Activated T-helper 2 cell treated with anti-CD3 and anti-CD28 coated beads, Interferon-gamma antibody, Interleukin-2, Interleukin-4, amounts not matched to agents 10 μg/mL and 5 μg/mL and 100 μg/mL, durations not matched to agents 14 hours and 24 hours and 36 hours (primary cell): ENCODE measurements around the gene MUC5AC. TPM values are rescaled to one million over a fixed set of nuclear protein-coding genes. Genes with fewer than 3 reads are reported as not detected.

Source experiments
- DNase-seq: peaks from one replicate; pipeline ENCODE4 v3.0.0; 2021; ENCODE audit warnings: low spot score
- H3K27ac Mint-ChIP-seq: one replicate; pipeline ENCODE4 v1.8.0; 2021; ENCODE audit warnings: mixed read lengths
- H3K27me3 Mint-ChIP-seq: one replicate; pipeline ENCODE4 v1.8.0; 2021; ENCODE audit warnings: low read depth, mixed read lengths
- H3K36me3 Mint-ChIP-seq: one replicate; pipeline ENCODE4 v1.8.0; 2021; ENCODE audit warnings: low read depth, mixed read lengths
- H3K4me1 Mint-ChIP-seq: one replicate; pipeline ENCODE4 v1.8.0; 2021; ENCODE audit warnings: low read depth, mixed read lengths
- H3K4me3 Mint-ChIP-seq: one replicate; pipeline ENCODE4 v1.8.0; 2021; ENCODE audit warnings: low read depth, mild to moderate bottlenecking, moderate library complexity, mixed read lengths
- H3K9me3 Mint-ChIP-seq: one replicate; pipeline ENCODE4 v1.8.0; 2021; ENCODE audit warnings: mixed read lengths
- intact Hi-C: fragments of 100-400 bp; cut with micrococcal nuclease; formaldehyde crosslinking; loops from one replicate; pipeline ENCODE4 v1.15.1; 2023
- total RNA-seq: library from RNA; stranded (reverse); gene quantifications from 2 replicates; pipeline ENCODE4 v1.2.3, GENCODE V29; 2022

The MUC5AC gene
- total RNA-seq, 1 donor from 2014 or later = not detected

GRCh38 chr11:1231396-1232020 lies 73.8 kb downstream of the MUC5AC start:
- H3K4me1 Mint-ChIP-seq = no peaks in the 10 kb centered on the region
- H3K36me3 Mint-ChIP-seq = no peaks in the 10 kb centered on the region
- H3K4me3 Mint-ChIP-seq = no peak overlapping the region
- DNase-seq = no peak
- H3K27ac Mint-ChIP-seq = no peak overlapping the region
- H3K9me3 Mint-ChIP-seq = no peaks in the 10 kb centered on the region
- intact Hi-C loops = no loop called here
- no peaks in the 10 kb centered on the region for H3K27me3 Mint-ChIP-seq

GRCh38 chr11:1232021-1232882 lies 74.5 kb downstream of the MUC5AC start:
- no peaks in the 10 kb centered on the region for H3K36me3 Mint-ChIP-seq
- no peak for DNase-seq
- intact Hi-C loops = no loop called here
- no peaks in the 10 kb centered on the region for H3K9me3 Mint-ChIP-seq
- no peaks in the 10 kb centered on the region for H3K27me3 Mint-ChIP-seq
- no peak overlapping the region for H3K4me3 Mint-ChIP-seq
- no peak overlapping the region for H3K27ac Mint-ChIP-seq
- H3K4me1 Mint-ChIP-seq = no peaks in the 10 kb centered on the region

GRCh38 chr11:1232883-1233321 lies 75.1 kb downstream of the MUC5AC start:
- no peak for DNase-seq
- H3K4me3 Mint-ChIP-seq = no peak overlapping the region
- no peaks in the 10 kb centered on the region for H3K36me3 Mint-ChIP-seq
- H3K27ac Mint-ChIP-seq = no peak overlapping the region
- H3K27me3 Mint-ChIP-seq = no peaks in the 10 kb centered on the region
- no peaks in the 10 kb centered on the region for H3K4me1 Mint-ChIP-seq
- H3K9me3 Mint-ChIP-seq = no peaks in the 10 kb centered on the region
- intact Hi-C loops = no loop called here

- DNase-seq = no peak
- Mint-ChIP-seq H3K4me1 (no peaks in the 10 kb centered on the region), H3K9me3 (no peaks in the 10 kb centered on the region)
Observed at GRCh38 chr11:1233351-1234053, 75.7 kb downstream of the MUC5AC start.

GRCh38 chr11:1234054-1234720 lies 76.4 kb downstream of the MUC5AC start:
- no peak overlapping the region for H3K4me3 Mint-ChIP-seq
- H3K4me1 Mint-ChIP-seq = no peaks in the 10 kb centered on the region
- intact Hi-C loops = no loop called here
- H3K27ac Mint-ChIP-seq = no peak overlapping the region
- H3K27me3 Mint-ChIP-seq = no peaks in the 10 kb centered on the region
- no peak for DNase-seq
- no peaks in the 10 kb centered on the region for H3K9me3 Mint-ChIP-seq
- H3K36me3 Mint-ChIP-seq = no peaks in the 10 kb centered on the region

More at GRCh38 chr11:1233351-1234053, 75.7 kb downstream of the MUC5AC start:
- Mint-ChIP-seq H3K36me3 (no peaks in the 10 kb centered on the region), H3K4me3 (no peak overlapping the region), H3K27ac (no peak overlapping the region), H3K27me3 (no peaks in the 10 kb centered on the region)
- intact Hi-C loops = no loop called here

GRCh38 chr11:1234771-1235305 lies 77.1 kb downstream of the MUC5AC start:
- H3K27me3 Mint-ChIP-seq = no peaks in the 10 kb centered on the region
- no peak for DNase-seq
- H3K4me1 Mint-ChIP-seq = no peaks in the 10 kb centered on the region
- H3K4me3 Mint-ChIP-seq = no peak overlapping the region
- H3K9me3 Mint-ChIP-seq = no peaks in the 10 kb centered on the region
- no peaks in the 10 kb centered on the region for H3K36me3 Mint-ChIP-seq
- intact Hi-C loops = no loop called here
- no peak overlapping the region for H3K27ac Mint-ChIP-seq

- no peaks in the 10 kb centered on the region for H3K27me3 Mint-ChIP-seq
- H3K4me3 Mint-ChIP-seq = no peak overlapping the region
- no peaks in the 10 kb centered on the region for H3K36me3 Mint-ChIP-seq
- intact Hi-C loops = no loop called here
- DNase-seq = no peak
- H3K27ac Mint-ChIP-seq = no peak overlapping the region
- no peaks in the 10 kb centered on the region for H3K4me1 Mint-ChIP-seq
- no peaks in the 10 kb centered on the region for H3K9me3 Mint-ChIP-seq
Observed at GRCh38 chr11:1235306-1235900, 77.7 kb downstream of the MUC5AC start.

GRCh38 chr11:1235901-1236315 lies 78.2 kb downstream of the MUC5AC start:
- Mint-ChIP-seq H3K27me3 (no peaks in the 10 kb centered on the region), H3K4me1 (no peaks in the 10 kb centered on the region), H3K9me3 (no peaks in the 10 kb centered on the region), H3K4me3 (no peak overlapping the region), H3K27ac (no peak overlapping the region), H3K36me3 (no peaks in the 10 kb centered on the region)
- DNase-seq = no peak
- intact Hi-C loops = no loop called here

- no peak overlapping the region for H3K4me3 Mint-ChIP-seq
- H3K9me3 Mint-ChIP-seq = no peaks in the 10 kb centered on the region
- no peak overlapping the region for H3K27ac Mint-ChIP-seq
- intact Hi-C loops = no loop called here
- no peaks in the 10 kb centered on the region for H3K4me1 Mint-ChIP-seq
- H3K27me3 Mint-ChIP-seq = no peaks in the 10 kb centered on the region
- DNase-seq = no peak
- no peaks in the 10 kb centered on the region for H3K36me3 Mint-ChIP-seq
Observed at GRCh38 chr11:1236316-1237127, 78.8 kb downstream of the MUC5AC start.

- H3K9me3 Mint-ChIP-seq = no peaks in the 10 kb centered on the region
- intact Hi-C loops = no loop called here
- no peaks in the 10 kb centered on the region for H3K36me3 Mint-ChIP-seq
- no peak overlapping the region for H3K4me3 Mint-ChIP-seq
- H3K4me1 Mint-ChIP-seq = no peaks in the 10 kb centered on the region
- no peak for DNase-seq
- H3K27me3 Mint-ChIP-seq = no peaks in the 10 kb centered on the region
- H3K27ac Mint-ChIP-seq = no peak overlapping the region
Observed at GRCh38 chr11:1237128-1237580, 79.4 kb downstream of the MUC5AC start.

GRCh38 chr11:1237851-1238250 lies 80.1 kb downstream of the MUC5AC start:
- no peak overlapping the region for H3K4me3 Mint-ChIP-seq
- no peaks in the 10 kb centered on the region for H3K27me3 Mint-ChIP-seq
- no peaks in the 10 kb centered on the region for H3K36me3 Mint-ChIP-seq
- no peak overlapping the region for H3K27ac Mint-ChIP-seq
- H3K4me1 Mint-ChIP-seq = no peaks in the 10 kb centered on the region
- intact Hi-C loops = no loop called here
- peaks cover 6% of the 10 kb centered on the region for H3K9me3 Mint-ChIP-seq
- no peak for DNase-seq
